SK-N-SH (cell line): ENCODE data around the gene CDCP1. TPM values are rescaled to one million over a fixed set of nuclear protein-coding genes. Genes with fewer than 3 reads are reported as not detected.

Source experiments
- CTCF ChIA-PET: fragments of 300-600, 350-600 bp; formaldehyde crosslinking; extraction: SDS; loops from one replicate; lab custom pipeline; 2021; lab: Yijun Ruan, JAX
- POLR2A ChIA-PET: fragments of 350-600 bp; sonication (Branson Sonifier 250); formaldehyde crosslinking; extraction: SDS; loops from one replicate; lab custom pipeline; 2020; ENCODE audit warnings: antibody characterized with exemption, inconsistent platforms; lab: Yijun Ruan, JAX
- DNase-seq: peaks from one replicate; pipeline ENCODE4 v3.0.0; 2012
- H2AFZ ChIP-seq: fragments of 200-600 bp; sonication (generic); 2 replicates; pipeline ENCODE4 v1.8.1; 2016; ENCODE audit warnings: antibody characterized with exemption, mild to moderate bottlenecking, low read depth
- H3F3A ChIP-seq: fragments of 200-600 bp; sonication (generic); replicated peaks from 2 replicates; pipeline ENCODE3; 2016; ENCODE audit warnings: antibody characterized with exemption, mild to moderate bottlenecking; ENCODE audit not compliant: insufficient read depth
- H3K27ac ChIP-seq, 2 experiments: fragments of 200-500 bp in 1 of 2; fragments of 200-600 bp in 1 of 2; sonication (Bioruptor generic) in 1 of 2; sonication (generic), shearing (Covaris generic) in 1 of 2; 2 replicates each; pipeline versions ENCODE4 v1.5.1 to v1.6.1; 2014 to 2016; ENCODE audit warnings: low read depth in 2 of 2, inconsistent platforms in 1 of 2, low read length in 1 of 2, mild to moderate bottlenecking in 1 of 2, mixed read lengths in 1 of 2
- H3K27me3 ChIP-seq: fragments of 200-600 bp; sonication (generic), shearing (Covaris generic); 2 replicates; pipeline ENCODE4 v1.6.1; 2016; ENCODE audit warnings: mixed run types; ENCODE audit not compliant: insufficient read depth
- H3K36me3 ChIP-seq, 2 experiments: fragments of 200-500 bp in 1 of 2; fragments of 200-600 bp in 1 of 2; sonication (Bioruptor generic) in 1 of 2; sonication (generic) in 1 of 2; replicated peaks in 1 of 2; 2 replicates each; pipeline versions ENCODE3 to v1.5.1; 2014 to 2016; ENCODE audit warnings: low read length in 1 of 2, mild to moderate bottlenecking in 1 of 2; ENCODE audit not compliant: insufficient read depth in 2 of 2, control insufficient read depth in 1 of 2
- H3K4me1 ChIP-seq, 2 experiments: fragments of 200-500 bp in 1 of 2; fragments of 200-600 bp in 1 of 2; sonication (Bioruptor generic) in 1 of 2; sonication (generic), shearing (Covaris generic) in 1 of 2; 2 replicates each; pipeline versions ENCODE4 v1.5.1 to v1.6.1; 2014 to 2016; ENCODE audit warnings: low read depth in 1 of 2, low read length in 1 of 2, mixed run types in 1 of 2; ENCODE audit not compliant: insufficient read depth in 2 of 2, control insufficient read depth in 1 of 2
- H3K4me2 ChIP-seq: fragments of 200-600 bp; sonication (generic), shearing (Covaris generic); 2 replicates; pipeline ENCODE4 v1.6.1; 2017; ENCODE audit warnings: mixed run types
- H3K4me3 ChIP-seq, 2 experiments: fragments of 200-500 bp in 1 of 2; fragments of 200-600 bp in 1 of 2; sonication (Bioruptor generic) in 1 of 2; sonication (generic), shearing (Covaris generic) in 1 of 2; 2 replicates each; pipeline versions ENCODE4 v1.5.1 to v1.8.1; 2014 to 2016; ENCODE audit warnings: low read depth in 2 of 2, inconsistent platforms in 1 of 2, low read length in 1 of 2, mild to moderate bottlenecking in 1 of 2, mixed read lengths in 1 of 2, moderate library complexity in 1 of 2
- H3K79me2 ChIP-seq: fragments of 200-600 bp; sonication (generic); 2 replicates; pipeline ENCODE4 v1.8.1; 2017; ENCODE audit warnings: mild to moderate bottlenecking; ENCODE audit not compliant: insufficient read depth
- H3K9ac ChIP-seq: fragments of 200-600 bp; sonication (generic); 2 replicates; pipeline ENCODE4 v1.6.1; 2017; ENCODE audit warnings: mixed run types
- H3K9me2 ChIP-seq: fragments of 200-600 bp; sonication (generic); 2 replicates; pipeline ENCODE4 v1.6.1; 2017; ENCODE audit warnings: mixed run types
- H3K9me3 ChIP-seq: fragments of 200-600 bp; sonication (generic); 2 replicates; pipeline ENCODE4 v1.6.1; 2017; ENCODE audit warnings: mixed run types, mild to moderate bottlenecking, moderate library complexity
- H4K20me1 ChIP-seq: fragments of 200-600 bp; sonication (generic); 2 replicates; pipeline ENCODE4 v1.6.1; 2017; ENCODE audit warnings: mild to moderate bottlenecking, mixed run types; ENCODE audit not compliant: insufficient read depth
- ELF1 ChIP-seq: IDR thresholded peaks from 2 replicates; pipeline ENCODE4 v1.4.0; 2012
- EZH2phosphoT487 ChIP-seq: fragments of 200-600 bp; sonication (generic); IDR thresholded peaks from 2 replicates; pipeline ENCODE4 v1.6.1; 2017; ENCODE audit warnings: low read depth, mixed run types, mild to moderate bottlenecking, antibody characterized with exemption, moderate library complexity, borderline replicate concordance
- FOSL2 ChIP-seq: IDR thresholded peaks from 2 replicates; pipeline ENCODE4 v1.4.0; 2012; ENCODE audit warnings: low read depth, mild to moderate bottlenecking, moderate library complexity, borderline replicate concordance
- GABPA ChIP-seq: IDR thresholded peaks from 2 replicates; pipeline ENCODE4 v1.4.0; 2012; ENCODE audit warnings: low read depth, mild to moderate bottlenecking
- NFIC ChIP-seq: IDR thresholded peaks from 2 replicates; pipeline ENCODE4 v1.4.0; 2012; ENCODE audit warnings: borderline replicate concordance
- NRF1 ChIP-seq: IDR thresholded peaks from 2 replicates; pipeline ENCODE4 v1.6.1; 2012; ENCODE audit warnings: low read depth, mild to moderate bottlenecking, low read length
- POLR2AphosphoS5 ChIP-seq: IDR thresholded peaks from 2 replicates; pipeline ENCODE4 v1.6.1; 2012; ENCODE audit warnings: low read depth, low read length
- RAD21 ChIP-seq: IDR thresholded peaks from 2 replicates; pipeline ENCODE4 v1.6.1; 2012; ENCODE audit warnings: mild to moderate bottlenecking, low read length
- RFX5 ChIP-seq: IDR thresholded peaks from 2 replicates; pipeline ENCODE4 v1.6.1; 2012; ENCODE audit warnings: mild to moderate bottlenecking, improper control_type of control experiment, low read length
- RXRA ChIP-seq: IDR thresholded peaks from 2 replicates; pipeline ENCODE4 v1.4.0; 2012; ENCODE audit warnings: low read depth, mild to moderate bottlenecking, borderline replicate concordance
- SIN3A ChIP-seq: IDR thresholded peaks from 2 replicates; pipeline ENCODE4 v1.6.1; 2012; ENCODE audit warnings: low read depth, mild to moderate bottlenecking, low read length, moderate library complexity, borderline replicate concordance
- TCF12 ChIP-seq: IDR thresholded peaks from 2 replicates; pipeline ENCODE4 v1.4.0; 2012
- TEAD4 ChIP-seq: IDR thresholded peaks from 2 replicates; pipeline ENCODE4 v1.4.0; 2012; ENCODE audit warnings: mild to moderate bottlenecking, borderline replicate concordance; ENCODE audit not compliant: insufficient read depth
- YY1 ChIP-seq: IDR thresholded peaks from 2 replicates; pipeline ENCODE4 v1.4.0; 2012; ENCODE audit warnings: low read depth, mild to moderate bottlenecking
- WGBS: methylation state at CpG from one replicate; pipeline ENCODE4 v1.1.6; 2017; ENCODE audit warnings: low lambda C conversion rate; 5-methylcytosine and 5-hydroxymethylcytosine counted together
- polyA plus RNA-seq, 3 experiments: library from polyadenylated mRNA; depleted of rRNA; stranded (reverse); fragments of >200 nt; gene quantifications; 2 replicates each; pipeline ENCODE4 v1.2.3, GENCODE V29; 2012
- TF ChIP-seq, protein P1 (sequence below): fragments of 150-350 bp; IDR thresholded peaks from 2 replicates; pipeline ENCODE4 v1.6.1; 2017; ENCODE audit warnings: antibody characterized with exemption, low read length, low read depth, borderline replicate concordance

Gene CDCP1
- polyA plus RNA-seq, 1 of the 3 experiments (the other 2 are of a cell fraction), result 3.6 TPM

DNA sequence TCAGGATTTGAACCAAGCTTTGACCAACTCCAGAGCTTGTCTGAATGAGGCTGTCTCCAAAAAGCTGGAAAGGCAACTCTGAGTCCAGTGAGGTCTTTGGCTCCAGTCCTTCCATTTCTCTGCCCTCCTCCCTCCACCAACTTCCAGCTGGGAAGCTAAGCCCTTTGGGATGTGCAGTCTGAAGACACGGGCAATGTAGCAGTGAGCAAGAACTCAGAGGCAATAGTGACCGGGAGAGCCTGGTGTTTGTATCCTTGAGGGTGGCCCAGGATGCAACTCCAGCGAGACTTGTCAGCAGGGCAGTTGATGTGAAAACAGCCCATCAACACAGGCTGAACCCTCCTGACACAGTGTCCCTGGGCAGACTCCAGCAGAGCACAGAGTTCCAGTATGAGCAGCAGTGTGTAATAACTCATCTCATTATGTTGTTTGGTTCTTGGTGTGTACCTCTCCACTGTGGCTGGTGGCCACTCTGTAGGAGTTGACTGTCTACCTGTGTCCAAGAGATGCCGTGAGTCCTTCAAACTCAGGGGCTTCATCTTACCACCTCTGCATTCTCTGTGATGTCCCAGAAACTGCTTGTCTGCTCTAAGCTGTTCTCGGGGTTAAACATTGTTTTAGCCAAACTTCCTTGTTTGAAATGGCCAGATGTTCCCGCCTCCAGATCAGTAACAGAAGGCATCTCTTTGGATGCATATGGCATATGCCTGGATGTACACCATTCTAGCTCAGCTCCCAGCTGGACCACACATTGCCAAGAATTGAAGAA is 6.6 kb downstream of the CDCP1 start:
- POLR2A ChIA-PET, result interaction anchor here (0.6 kb wide), 1 partner anchor 9 kb away, joined by 3 read pairs; no protein-coding TSS in a partner anchor
- WGBS, result 81% methylated on average over 5 of the region's 6 CpGs
- H3K79me2 ChIP-seq, result no peaks in the 10 kb centered on the region
- H3K27ac ChIP-seq, result no peak overlapping the region
- H3K4me1 ChIP-seq, result peaks cover 0 to 2% of the 10 kb centered on the region in 2 experiments; a peak in 1 of 4 replicates
- CTCF ChIA-PET, result interaction anchor here (0.6 to 2.1 kb wide), 2 partner anchors 99 to 205 kb away, joined by 3 to 9 read pairs; no protein-coding TSS in a partner anchor
- H3F3A ChIP-seq, result no peaks in the 10 kb centered on the region
- H3K4me2 ChIP-seq, result no peak overlapping the region
- no peak overlapping the region; the same call in 1 of the 2 replicates for H2AFZ ChIP-seq
- no peaks in the 10 kb centered on the region for H3K9me2 ChIP-seq
- H3K36me3 ChIP-seq, result no peaks in the 10 kb centered on the region
- TF ChIP-seq FOSL2, result no peak
- no peak for TF ChIP-seq YY1
- TF ChIP-seq RFX5, result no peak
- TF ChIP-seq TCF12, result no peak
- TF ChIP-seq RXRA, result no peak
- no peak for TF ChIP-seq POLR2AphosphoS5
- no peak for TF ChIP-seq RAD21
- TF ChIP-seq GABPA, result no peak
- TF ChIP-seq TEAD4, result no peak
- H4K20me1 ChIP-seq, result no peaks in the 10 kb centered on the region
- H3K9ac ChIP-seq, result no peak overlapping the region
- DNase-seq, result no peak
- no peaks in the 10 kb centered on the region for H3K9me3 ChIP-seq
- H3K4me3 ChIP-seq, result no peak overlapping the region
- no peaks in the 10 kb centered on the region for H3K27me3 ChIP-seq

DNA sequence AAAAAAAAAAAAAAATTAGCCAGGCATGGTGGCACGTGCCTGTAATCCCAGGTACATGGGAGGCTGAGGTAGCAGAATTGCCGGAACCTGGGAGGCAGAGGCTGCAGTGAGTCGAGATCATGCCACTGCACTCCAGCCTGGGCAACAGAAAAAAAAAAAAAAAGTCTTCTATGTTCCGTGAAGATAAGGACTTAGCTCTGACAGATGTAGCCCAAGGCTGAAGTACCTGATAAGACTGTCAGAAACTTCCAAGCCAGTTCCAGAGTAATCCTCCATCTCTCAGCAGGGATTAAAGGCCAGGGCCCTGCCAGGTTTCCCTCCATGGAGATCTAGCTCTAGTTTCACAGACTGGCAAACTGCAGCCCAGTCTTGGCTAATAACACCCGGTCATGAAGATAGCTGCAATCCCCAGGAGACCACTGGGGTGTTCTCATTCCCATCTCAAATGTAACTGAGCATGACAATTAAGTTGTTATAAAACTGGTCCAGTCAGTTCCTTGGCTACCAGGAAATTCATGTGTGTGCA is 8.5 kb downstream of the CDCP1 start:
- H3F3A ChIP-seq, result no peaks in the 10 kb centered on the region
- POLR2A ChIA-PET, result no interaction called here
- H3K9ac ChIP-seq, result no peak overlapping the region
- no peaks in the 10 kb centered on the region for H4K20me1 ChIP-seq
- no peak overlapping the region for H2AFZ ChIP-seq
- TF ChIP-seq EZH2phosphoT487 (no peak), RAD21 (no peak), ELF1 (no peak), POLR2AphosphoS5 (no peak), NFIC (no peak), RXRA (no peak), NRF1 (no peak), TCF12 (no peak), SIN3A (no peak)
- TF ChIP-seq, protein P1, sequence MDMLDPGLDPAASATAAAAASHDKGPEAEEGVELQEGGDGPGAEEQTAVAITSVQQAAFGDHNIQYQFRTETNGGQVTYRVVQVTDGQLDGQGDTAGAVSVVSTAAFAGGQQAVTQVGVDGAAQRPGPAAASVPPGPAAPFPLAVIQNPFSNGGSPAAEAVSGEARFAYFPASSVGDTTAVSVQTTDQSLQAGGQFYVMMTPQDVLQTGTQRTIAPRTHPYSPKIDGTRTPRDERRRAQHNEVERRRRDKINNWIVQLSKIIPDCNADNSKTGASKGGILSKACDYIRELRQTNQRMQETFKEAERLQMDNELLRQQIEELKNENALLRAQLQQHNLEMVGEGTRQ, result no peak
- TF ChIP-seq, all 33 proteins: peak for 0
- H3K4me1 ChIP-seq, result peaks cover 0 to 5% of the 10 kb centered on the region in 2 experiments; a peak in 1 of 4 replicates
- no peaks in the 10 kb centered on the region for H3K79me2 ChIP-seq
- H3K36me3 ChIP-seq, result no peaks in the 10 kb centered on the region
- H3K9me3 ChIP-seq, result no peaks in the 10 kb centered on the region
- DNase-seq, result no peak
- H3K27me3 ChIP-seq, result no peaks in the 10 kb centered on the region
- no peak overlapping the region for H3K4me3 ChIP-seq
- H3K27ac ChIP-seq, result no peak overlapping the region
- no peaks in the 10 kb centered on the region for H3K9me2 ChIP-seq
- WGBS, result 79% methylated on average over 5 of the region's 5 CpGs
- CTCF ChIA-PET, result interaction anchor here (2.1 kb wide), 1 partner anchor 97 kb away, joined by 9 read pairs; no protein-coding TSS in a partner anchor
- no peak overlapping the region for H3K4me2 ChIP-seq
